Stimulated activated CD4-positive, alpha-beta T cell treated with anti-CD3 and anti-CD28 coated beads, TNF-alpha, amount 100 ng/mL, for 48 hours (primary cell): ENCODE results near the gene ERBB4.
"Not testable (repeated sequence)": the region's sequence is repeated elsewhere in the genome, so short reads cannot be mapped to it uniquely, and the experiment has no call there.

Source experiments
- DNase-seq, 3 donors: peaks; one replicate each; pipeline ENCODE4 v3.0.0-alpha.2; 2020; ENCODE audit warnings: low read depth in 3 of 3

ERBB4 gene

GRCh38 chr2:211611061-211611518 lies 927.5 kb downstream of the ERBB4 start:
- DNase-seq, result no peak

GRCh38 chr2:211609127-211609526 lies 929.5 kb downstream of the ERBB4 start:
- DNase-seq, result no peak

GRCh38 chr2:211599146-211599545 lies 939.5 kb downstream of the ERBB4 start:
- DNase-seq, result no peak

- no peak for DNase-seq
Observed at GRCh38 chr2:211598238-211598637, 940.4 kb downstream of the ERBB4 start.

- DNase-seq, result not testable (repeated sequence)
Observed at GRCh38 chr2:211592006-211592405, 946.6 kb downstream of the ERBB4 start.

GRCh38 chr2:211591426-211591825 lies 947.2 kb downstream of the ERBB4 start:
- DNase-seq, result no peak

GRCh38 chr2:211568439-211568838 lies 970.2 kb downstream of the ERBB4 start:
- no peak for DNase-seq

GRCh38 chr2:211564441-211564840 lies 974.2 kb downstream of the ERBB4 start:
- DNase-seq, result no peak

GRCh38 chr2:211545582-211545981 lies 993.0 kb downstream of the ERBB4 start:
- DNase-seq, result no peak

GRCh38 chr2:211534632-211535031 lies 1004.0 kb downstream of the ERBB4 start:
- no peak for DNase-seq

GRCh38 chr2:211524248-211524647 lies 1014.4 kb downstream of the ERBB4 start:
- not testable (repeated sequence) for DNase-seq

- no peak for DNase-seq
Observed at GRCh38 chr2:211516537-211516936, 1022.1 kb downstream of the ERBB4 start.

- no peak for DNase-seq
Observed at GRCh38 chr2:211514049-211514448, 1024.6 kb downstream of the ERBB4 start.

- DNase-seq, result no peak
Observed at GRCh38 chr2:211513446-211513845, 1025.2 kb downstream of the ERBB4 start.

- DNase-seq, result no peak
Observed at GRCh38 chr2:211512806-211513205, 1025.8 kb downstream of the ERBB4 start.

- no peak for DNase-seq
Observed at GRCh38 chr2:211503856-211504255, 1034.7 kb downstream of the ERBB4 start.

- no peak for DNase-seq
Observed at GRCh38 chr2:211503198-211503597, 1035.4 kb downstream of the ERBB4 start.

- no peak for DNase-seq
Observed at GRCh38 chr2:211498551-211499205, 1039.9 kb downstream of the ERBB4 start.

GRCh38 chr2:211495339-211495738 lies 1043.3 kb downstream of the ERBB4 start:
- DNase-seq, result no peak

GRCh38 chr2:211494536-211494935 lies 1044.1 kb downstream of the ERBB4 start:
- no peak for DNase-seq

GRCh38 chr2:211494085-211494484 lies 1044.5 kb downstream of the ERBB4 start:
- DNase-seq, result no peak

GRCh38 chr2:211487733-211488132 lies 1050.9 kb downstream of the ERBB4 start:
- DNase-seq, result no peak

- no peak for DNase-seq
Observed at GRCh38 chr2:211479536-211480150, 1059.0 kb downstream of the ERBB4 start.
